MM.1S (cell line): ENCODE measurements around the gene CARNS1.

Experiments
- CTCF ChIP-seq: fragments of 300-600 bp; sonication (generic); IDR thresholded peaks from 2 replicates; pipeline ENCODE4 v1.5.1; 2016; ENCODE audit warnings: antibody characterized with exemption, low read length, mixed read lengths
- EZH2 ChIP-seq: fragments of 300-600 bp; sonication (generic); optimal IDR thresholded peaks from 2 replicates; pipeline ENCODE3; 2017; ENCODE audit warnings: low read depth, mild to moderate bottlenecking, antibody characterized with exemption, low read length, mixed read lengths

- TF ChIP-seq EZH2, result no peak
- TF ChIP-seq CTCF, result no peak
Measured at GRCh38 chr11:67387518-67387917, 28.0 kb upstream of the CARNS1 start.
